Stimulated activated CD4-positive, alpha-beta T cell treated with anti-CD3 and anti-CD28 coated beads, Interleukin-15, amount 100 ng/mL, for 48 hours (primary cell): Measurements from ENCODE around the gene TIGAR.

Experiments
- DNase-seq, 2 donors: peaks; one replicate each; pipeline ENCODE4 v3.0.0-alpha.2; 2020; ENCODE audit warnings: low read depth in 2 of 2

Gene TIGAR

DNA sequence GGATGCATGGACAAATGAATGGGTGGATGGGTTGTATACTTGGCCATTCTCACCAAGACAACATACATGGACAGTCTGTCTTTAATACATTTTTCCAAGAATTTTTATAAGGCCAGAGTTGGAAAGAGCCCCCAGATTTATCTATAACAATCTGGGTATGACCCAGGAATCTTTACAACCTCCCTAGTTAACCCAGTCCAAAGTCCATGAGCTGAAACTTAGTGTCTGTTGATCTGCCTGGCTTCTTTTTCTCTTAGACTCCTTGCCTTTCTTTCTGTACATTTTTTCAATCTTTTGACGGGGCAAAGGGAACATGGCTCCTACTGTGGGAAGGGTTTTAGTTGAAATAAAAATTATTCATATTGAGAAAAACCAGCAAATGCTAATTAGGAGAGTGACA, 57.8 kb downstream of the TIGAR start:
- no peak for DNase-seq

DNA sequence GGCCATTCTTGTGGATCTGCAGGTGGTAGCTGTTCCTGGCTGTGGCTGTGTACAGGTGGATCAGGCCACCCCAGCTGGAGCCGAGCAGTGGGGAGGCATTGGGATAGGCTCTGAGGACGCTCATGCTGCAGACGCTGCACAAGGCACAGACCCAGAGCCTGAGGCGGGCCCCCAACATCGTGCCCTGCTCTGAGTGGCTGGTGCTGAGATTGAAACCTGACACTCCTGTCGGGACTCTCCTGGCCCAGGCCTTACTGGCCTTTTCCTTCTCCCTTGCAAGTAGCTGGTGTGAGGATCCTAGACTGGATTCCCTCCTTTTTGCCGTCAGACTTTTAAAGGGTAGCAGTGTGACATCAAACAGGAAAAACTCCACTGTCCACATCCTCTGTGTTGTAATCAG, 58.4 kb downstream of the TIGAR start, which contains the start of gene FGF23:
Gene FGF23 (minus strand): TSS at position 308 of the 400 bp plus-strand sequence. CDS start 130 bp downstream, at position 178.
- no peak for DNase-seq

DNA sequence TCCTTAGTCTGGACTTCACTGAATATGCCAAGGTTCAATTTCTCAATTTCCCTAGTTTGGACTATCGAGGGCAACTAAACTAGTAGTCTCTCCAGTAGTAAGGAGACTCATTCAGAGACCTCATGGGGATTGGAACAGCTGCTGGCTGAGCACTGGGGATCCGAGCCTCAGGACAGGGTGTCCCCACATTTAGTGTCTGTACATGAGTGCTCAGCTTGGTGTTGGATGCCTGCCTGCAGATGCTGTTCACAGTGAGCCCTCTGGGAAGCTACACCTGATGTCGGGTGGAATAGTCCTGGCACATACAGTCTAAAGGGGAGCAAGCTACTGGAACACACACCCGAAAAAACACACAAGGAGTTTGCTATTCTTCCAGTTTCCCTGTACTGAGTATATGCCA, 59.3 kb downstream of the TIGAR start:
- DNase-seq: no peak

DNA sequence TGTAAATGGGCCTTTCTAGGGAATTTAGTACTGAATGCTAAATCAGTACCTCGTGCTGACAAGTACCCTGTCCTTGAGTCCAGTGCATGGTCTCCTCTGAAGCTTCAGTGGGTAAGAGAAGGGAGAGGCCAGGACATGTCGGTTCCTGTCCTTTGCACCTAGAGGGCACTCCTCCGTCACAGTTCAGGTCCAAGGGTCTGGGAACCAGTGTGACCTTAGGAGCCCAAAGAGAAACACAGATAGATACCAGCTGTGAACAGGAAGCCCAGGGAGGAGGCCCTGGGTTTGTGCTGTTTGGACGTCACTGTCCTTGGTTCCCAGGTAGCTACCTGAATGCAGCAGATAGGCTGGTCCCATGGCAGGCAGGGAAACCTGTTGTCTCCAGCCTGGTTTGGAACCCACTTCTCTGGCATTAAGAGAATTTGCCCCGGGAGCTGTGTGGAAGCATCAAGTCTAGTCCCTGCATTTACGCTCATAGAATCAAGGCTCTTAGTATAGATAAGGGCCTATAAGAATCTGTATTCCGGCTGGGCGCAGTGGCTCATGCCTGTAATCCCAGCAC, 62.4 kb downstream of the TIGAR start:
- DNase-seq: no peak

DNA sequence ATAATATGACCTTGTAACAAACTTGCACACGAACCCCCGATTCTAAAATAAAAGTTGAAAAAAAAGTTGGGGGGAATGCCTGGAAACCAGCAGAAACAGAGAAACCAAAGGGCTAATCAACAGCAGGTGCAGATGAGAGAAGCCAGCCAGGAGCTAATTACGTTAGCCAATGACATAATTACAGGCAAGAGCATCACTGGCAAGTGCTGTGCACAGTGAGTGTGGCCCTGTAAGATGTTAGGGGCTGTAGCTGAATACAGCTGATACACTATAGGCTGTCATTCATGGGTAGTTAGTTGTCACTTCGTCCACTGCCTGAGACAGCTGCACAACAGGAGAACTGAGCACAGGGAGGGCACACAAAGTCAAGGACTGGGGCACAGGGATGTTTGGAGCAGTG, 65.8 kb downstream of the TIGAR start:
- DNase-seq: no peak

DNA sequence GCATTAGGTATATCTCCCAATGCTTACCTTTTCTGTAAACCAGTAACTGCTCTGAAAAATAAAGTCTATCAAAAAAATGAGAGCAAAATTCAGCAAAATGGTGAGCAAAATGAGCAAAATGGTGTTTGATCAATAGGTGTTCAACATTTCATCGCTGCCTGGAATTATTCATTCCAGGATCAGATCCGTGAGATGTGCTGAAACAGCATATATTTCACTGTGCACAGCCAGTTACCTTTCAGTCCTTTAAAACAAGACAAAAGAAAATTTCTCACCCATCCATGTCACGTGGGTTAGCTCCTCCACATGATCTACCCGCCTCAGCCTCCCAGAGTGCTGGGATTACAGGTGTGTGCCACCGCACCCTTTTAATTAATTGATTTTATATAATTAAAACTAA, 66.6 kb downstream of the TIGAR start:
- no peak for DNase-seq

DNA sequence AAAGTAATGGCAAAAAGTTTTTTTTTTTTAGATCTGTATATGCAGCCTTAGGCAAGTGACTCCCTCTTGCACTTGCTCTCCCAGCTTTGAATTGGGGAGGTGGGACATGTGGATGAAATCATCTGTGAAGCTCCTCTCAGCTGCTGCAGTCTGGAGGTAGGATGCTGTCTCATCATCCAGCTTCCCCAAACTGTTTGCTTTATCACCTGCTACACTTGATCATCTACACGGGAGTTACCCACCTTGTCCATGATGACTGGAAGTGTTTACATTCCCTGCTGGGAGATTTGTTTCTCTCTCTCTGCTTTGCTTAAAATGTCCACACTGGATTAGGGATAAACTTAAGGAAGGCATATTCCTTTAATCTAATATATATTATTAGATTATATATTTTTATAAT, 67.0 kb downstream of the TIGAR start:
- DNase-seq: no peak

DNA sequence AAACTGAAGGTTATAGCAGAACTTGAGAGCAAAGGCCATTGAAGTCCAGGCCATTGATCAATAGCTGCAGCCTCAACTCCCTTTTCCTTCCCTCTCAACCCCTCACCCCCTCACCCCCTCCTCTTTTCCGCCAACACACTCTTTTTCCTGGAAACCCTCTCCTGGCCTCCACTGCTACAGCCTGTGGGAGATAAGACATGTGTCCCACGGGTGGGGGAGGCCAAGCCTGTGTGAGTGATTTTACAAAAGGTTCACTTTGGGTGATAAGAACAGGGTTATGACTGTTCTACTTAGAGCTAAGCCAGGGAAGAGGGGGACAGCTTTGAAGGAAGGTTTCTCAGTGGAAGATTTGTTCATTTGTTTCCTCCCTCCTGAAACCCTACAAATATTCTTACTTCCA, 67.6 kb downstream of the TIGAR start:
- DNase-seq: no peak

DNA sequence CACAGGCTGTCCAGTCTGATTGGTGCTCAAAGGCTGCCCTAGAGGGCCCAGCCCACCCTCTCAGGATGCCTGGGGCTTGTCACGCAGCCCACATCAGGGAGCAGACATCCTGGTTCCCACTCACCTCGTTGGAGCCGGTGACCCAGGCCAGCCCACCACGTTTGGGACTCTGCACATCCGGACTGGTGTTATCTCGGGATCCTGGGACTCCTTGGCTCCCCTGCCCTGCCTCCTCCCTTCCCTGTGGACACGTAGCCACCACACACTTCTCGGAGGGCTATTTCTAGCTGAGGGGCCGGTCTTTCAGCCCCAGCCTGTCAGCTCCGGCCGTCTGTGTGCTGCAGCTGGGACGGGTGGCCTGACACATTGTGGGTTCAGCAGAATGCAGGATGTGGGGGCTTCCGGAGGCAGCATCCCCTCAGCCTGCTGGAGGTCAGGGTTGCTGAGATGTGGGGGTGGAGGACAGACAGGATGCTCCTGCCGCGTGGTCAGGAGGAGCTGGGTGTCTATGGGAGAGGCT, 71.3 kb downstream of the TIGAR start:
- DNase-seq: no peak

DNA sequence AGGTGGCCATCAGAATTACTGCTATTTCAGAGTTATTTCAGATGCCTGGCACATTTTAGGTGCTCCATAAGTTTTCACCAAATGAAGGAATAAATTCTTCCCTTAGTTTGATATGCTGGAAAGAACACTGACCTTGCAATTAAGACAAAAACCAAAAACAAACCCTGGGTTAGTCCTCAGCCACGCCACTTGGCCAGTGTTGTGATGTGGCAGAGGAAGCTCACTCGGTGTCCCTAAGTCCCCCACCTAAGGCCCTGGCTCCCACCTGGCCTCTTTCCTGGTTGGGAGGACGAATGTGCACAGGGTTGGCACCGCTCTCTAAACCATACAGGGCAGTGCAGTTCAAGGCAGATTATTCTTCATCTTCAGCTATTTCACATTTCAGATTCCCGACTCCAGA, 72.2 kb downstream of the TIGAR start:
- DNase-seq: no peak

DNA sequence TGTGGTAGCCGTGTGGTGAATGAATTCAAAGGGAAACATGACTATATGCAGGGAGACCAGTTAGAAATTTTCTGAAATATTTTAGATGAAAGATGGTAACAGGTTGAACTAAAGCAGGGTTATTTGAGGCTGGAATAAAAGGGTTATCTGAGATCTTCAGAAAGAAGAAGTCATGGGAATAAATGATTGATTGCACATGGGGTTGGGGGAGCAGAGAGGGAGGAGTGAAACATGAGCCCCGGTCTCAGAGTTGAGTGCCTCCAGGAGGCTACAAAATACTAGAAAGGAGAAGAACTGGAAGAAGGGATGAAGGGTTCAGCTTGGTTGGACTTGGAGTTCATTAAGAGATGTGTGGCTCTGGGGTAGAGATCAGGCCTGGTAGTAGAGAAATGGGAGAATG, 74.8 kb downstream of the TIGAR start:
- DNase-seq: no peak

DNA sequence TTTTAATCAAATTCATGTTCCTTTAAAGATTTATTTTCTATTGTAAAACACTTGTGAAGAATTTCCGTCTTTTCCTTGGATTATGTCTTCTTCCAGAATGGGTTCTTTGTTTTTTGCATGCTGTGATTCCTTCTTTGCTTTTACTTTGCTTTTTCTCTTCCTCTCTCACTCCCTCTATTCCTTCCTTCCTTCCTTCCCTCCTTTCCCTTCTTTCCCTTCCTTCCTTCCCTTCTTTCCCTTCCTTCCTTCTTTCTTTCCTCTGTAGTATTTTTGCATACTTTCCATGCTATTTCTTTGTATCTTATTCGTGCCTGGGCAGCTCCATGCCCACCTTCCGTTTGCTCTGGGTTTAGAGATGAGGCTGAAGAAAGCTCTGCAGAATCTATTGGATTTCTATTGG, 80.1 kb downstream of the TIGAR start:
- no peak for DNase-seq

DNA sequence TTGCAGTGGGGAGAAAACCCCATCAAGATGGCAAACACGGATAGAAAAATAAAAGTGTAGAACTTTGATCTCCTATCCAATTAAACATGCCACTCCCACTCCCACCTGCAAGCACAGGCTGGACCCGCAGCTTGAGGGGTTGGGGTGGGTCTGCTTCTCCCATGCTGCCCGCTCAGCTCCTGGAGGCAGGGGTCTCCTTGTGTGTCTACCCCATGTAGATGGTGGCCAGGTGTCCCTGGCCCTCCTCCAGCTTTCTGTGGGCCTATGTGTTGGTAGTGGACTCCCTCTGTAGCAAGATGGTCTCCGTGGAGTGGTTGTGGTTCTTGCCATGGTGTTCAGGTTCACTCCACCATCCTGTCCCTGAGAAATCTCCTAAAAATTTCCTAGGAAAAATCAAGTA, 82.0 kb downstream of the TIGAR start:
- no peak for DNase-seq
